ENCODE data around the gene NR1H3.

The NR1H3 gene

GRCh38 chr11:47269829-47270305 lies 12.1 kb downstream of the NR1H3 start, which contains the start of gene MADD:
MADD (plus strand) TSS chr11:47270133.
- peak; percentile 77 for DNase-seq (ENCODE audit: low spot score)

DNA sequence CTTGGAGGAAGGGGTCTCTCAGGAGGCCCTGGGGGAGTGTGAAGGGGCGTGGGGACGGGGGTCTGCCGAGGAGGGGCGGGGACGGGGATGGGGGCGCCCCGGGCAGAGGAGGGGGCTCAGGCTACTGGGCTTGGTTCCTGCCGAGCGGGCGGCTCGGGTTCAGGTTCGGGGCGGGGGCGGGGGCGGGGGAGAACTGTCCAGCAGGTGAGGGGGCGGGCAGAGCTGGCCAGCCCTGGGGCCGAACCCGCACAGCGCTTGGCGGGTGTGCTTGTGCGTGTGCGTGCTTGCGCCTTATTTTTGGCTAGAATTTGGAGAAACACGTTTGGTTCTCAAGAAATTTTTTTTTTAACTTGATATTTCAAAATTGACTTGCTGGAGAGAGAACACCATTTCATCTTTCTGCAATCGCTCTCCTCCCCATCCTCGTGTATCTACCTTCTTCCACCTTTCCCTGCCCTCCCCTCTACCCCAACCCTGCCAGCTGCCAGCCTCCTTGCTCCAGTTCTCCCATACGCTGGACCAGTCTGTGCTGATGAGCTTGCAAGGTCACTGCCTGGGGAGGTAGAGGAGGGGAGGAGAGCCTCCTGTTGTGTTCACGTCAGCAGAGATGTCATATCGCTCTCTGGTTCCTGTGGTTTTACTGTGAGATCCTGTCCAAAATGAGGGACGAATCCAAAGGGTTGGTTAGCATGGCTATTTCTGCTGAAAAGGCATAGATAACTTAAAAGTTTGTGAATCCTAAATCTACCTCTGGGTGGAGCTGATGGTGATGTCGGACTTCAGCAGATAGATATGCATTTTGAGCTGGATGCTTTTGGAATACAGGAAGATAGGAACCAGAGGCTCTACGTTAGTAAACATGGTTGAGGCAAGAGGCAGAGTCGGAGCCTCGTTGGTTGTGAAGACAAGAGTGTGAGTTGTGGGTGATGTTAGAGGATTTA lies 12.8 kb downstream of the NR1H3 start:
- DNase-seq (ENCODE audit: low spot score): peak; percentile 24

DNA sequence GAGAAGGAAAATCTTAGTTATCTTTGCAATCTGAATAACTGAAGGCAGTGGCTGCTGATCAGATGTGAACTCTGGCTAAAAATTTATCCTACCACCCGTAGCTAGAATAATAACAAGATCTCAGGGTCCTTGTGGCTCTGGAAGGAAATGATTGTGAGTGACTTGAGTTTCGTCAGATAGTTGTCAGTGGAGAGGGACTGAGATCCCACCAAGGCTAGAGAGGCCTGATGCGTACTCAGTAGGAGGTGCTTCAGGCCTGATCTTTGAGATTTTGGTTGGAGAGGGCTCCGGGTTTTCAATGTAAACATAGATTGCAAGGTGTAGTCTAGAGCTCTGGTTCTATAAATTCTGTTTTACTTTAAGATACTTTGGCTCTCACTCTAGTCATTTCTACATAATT lies 13.5 kb downstream of the NR1H3 start:
- DNase-seq (ENCODE audit: low spot score): no peak

DNA sequence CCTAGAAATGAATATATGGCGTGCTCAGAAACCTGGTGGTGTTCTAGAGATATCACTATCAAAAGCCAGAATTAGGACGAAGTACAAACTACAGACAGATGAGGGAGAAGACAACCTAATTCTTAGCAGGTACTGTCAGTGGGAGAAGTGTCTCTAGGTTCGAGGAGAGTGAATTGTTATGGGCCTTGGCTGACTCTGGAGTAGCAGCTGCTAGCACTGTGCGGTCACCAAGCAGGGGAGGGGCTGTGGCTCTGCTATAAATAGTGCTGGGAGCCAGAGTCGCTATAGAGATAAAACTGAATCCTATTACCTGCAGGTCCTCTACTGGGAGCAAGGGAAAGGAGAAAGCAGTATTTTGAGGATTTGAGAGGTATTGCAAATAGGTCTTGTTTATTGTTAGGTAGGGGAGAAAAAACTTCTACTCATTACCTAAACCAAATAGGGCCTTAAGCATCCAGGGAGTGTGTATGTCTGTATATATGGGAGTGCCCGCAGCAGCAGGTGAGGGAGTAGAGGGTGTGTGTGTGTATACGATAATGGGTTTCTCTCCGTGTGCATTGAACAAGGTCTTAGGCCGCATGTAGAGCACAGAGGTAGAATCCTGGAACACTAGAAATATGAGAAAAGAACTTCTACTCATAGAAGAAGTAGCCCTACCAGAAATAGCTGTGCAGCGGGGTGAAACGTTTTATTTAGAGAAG lies 14.3 kb downstream of the NR1H3 start:
- DNase-seq (ENCODE audit: low spot score): no peak

GRCh38 chr11:47272706-47273105 lies 14.9 kb downstream of the NR1H3 start:
- DNase-seq (ENCODE audit: low spot score): no peak

GRCh38 chr11:47274495-47275235 lies 16.9 kb downstream of the NR1H3 start:
- no peak for DNase-seq (ENCODE audit: low spot score)

DNA sequence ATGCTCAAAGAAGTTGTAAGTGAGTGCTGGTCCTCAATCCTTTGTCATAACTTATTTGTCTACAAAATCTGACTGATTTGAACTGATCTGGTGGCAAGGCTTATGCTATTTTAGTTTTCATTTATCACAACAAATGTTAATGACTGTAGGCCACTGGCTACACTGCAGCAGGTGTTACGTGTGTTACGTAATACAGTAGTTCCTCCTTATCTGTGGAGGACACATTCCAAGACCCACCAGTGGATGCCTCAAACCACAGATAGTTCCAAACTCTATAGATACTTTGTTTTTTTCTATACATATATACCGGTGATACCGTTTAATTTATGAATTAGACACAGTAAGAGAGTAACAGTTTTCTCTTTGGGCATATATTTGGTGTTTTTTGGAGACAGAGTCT lies 19.1 kb downstream of the NR1H3 start:
- no peak for DNase-seq (ENCODE audit: low spot score)

DNA sequence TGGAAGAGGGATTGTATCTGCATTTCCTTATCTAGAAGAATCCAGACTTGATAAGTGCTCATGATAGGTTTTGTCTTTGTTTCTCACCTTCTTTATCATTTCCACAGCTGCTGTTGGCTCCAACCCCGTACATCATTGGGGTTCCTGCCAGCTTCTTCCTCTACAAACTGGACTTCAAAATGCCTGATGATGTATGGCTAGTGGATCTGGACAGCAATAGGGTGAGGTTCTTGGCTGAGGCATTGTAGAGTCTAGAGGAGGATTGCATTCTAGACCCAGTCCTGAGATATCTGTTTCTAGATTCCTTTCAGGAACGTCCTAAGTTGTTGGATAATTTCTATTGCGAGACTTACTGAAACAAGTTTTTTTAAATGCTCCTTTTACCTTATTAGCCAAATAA lies 20.3 kb downstream of the NR1H3 start:
- DNase-seq (ENCODE audit: low spot score): no peak

GRCh38 chr11:47278769-47279168 lies 21.0 kb downstream of the NR1H3 start:
- no peak for DNase-seq (ENCODE audit: low spot score)

DNA sequence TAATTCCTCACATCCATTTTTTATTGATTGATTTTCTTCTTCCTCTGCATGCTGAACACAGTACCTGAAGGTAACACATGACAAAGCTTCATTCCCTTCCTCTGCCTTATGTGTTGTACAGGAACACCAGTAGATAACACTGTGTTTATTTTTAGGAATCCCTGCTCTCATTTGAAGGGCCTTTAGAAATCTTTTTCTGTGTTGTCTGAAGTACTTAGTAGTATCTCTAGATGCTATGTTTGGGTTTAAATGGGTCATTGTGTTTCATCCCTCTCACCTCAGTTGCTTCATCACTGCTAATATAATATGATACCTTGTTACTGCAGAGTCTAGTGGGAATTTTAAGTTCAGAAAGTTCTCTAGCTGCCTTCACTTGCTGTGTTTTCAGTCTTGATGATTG lies 22.3 kb downstream of the NR1H3 start:
- no peak for DNase-seq (ENCODE audit: low spot score)

DNA sequence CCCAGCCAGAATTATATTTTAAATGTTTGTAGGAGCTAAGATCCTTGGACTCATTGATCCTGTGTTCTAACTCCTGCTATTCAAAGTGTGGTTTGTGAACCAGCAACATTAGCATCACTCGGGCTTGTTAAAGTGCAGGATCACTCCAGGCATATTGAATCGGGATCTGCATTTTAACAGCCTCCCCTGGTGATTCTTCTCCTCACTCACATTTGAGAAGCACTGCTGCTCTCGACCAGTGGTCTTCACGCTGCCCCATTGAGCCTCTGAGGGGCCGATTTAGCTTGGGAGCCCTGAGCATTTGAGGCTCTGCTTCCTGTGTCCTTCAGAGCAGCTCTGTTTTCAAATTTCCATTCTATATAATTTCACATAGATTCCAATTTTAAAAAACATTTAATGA lies 23.1 kb downstream of the NR1H3 start:
- no peak for DNase-seq (ENCODE audit: low spot score)

DNA sequence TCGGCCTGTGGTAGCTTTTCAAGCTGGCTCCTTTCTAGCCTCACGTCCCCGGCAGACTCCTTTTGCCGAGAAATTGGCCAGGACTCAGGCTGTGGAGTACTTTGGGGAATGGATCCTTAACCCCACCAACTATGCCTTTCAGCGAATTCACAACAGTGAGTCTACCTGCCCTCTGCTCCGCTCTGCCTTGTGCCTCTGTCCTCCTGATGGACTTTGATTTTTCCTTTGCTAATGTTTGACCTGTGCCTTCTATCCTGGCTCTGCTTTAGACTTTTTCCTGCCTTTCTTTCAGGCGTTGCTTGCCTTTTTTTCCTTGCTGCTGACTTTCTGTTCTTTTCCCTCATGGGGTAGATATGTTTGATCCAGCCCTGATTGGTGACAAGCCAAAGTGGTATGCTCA lies 24.7 kb downstream of the NR1H3 start:
- DNase-seq (ENCODE audit: low spot score): no peak

- DNase-seq (ENCODE audit: low spot score): no peak
Measured at GRCh38 chr11:47284151-47284550, 26.4 kb downstream of the NR1H3 start.

DNA sequence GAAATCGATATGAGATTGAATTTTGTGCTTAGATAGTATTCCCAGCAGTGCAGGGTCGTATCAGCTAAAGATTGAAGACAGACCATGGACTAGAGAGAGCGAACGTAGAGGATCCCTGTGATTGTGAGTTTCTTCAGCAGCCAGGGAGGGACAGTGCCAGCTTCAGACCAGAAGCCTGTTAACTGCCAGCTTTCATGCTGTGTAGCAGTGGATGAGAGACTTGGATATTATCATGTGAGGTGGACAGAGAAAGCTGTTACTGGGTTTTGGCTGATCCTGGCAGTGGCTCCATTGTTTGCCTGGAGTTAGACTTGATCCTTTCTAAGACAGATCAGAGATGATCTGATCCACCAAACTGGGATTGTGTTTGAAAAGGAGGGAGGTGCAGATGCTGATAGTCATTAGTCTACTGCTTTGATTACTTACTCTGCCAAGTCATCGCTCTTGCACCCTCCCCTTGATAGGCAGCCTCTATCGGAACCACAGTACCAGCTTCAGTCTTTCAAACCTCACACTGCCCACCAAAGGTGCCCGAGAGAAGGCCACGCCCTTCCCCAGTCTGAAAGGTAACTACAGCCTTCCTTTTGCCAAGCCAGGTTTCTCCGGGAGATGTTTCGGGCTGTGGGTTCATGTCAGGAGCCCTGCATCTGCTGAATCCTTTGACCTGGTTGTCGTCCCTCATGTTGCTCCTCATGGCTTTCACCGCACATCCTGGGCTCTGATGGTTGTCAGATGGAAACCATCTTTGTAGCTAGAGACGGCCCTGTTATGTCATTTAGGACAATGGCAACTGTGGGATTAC lies 28.4 kb downstream of the NR1H3 start:
- no peak for DNase-seq (ENCODE audit: low spot score)

DNA sequence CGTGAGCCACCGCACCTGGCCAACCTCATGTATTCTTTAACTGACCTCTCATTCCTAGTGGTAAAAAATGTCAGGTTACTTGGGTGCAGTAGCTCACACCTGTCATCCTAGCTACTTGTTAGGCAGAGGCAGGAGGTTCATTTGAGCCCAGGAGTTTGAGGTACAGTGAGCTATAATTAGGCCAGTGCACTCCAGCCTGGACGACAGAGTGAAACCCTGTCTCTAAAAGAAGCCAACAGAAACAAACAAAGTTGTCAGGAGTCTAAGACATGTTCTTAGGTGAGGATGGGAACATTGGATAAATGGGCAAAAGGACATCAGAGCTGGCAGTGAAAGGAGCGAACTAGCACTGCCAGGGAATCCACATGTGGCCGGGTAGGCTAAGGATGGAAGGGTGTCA lies 30.3 kb downstream of the NR1H3 start:
- DNase-seq (ENCODE audit: low spot score): no peak

GRCh38 chr11:47289856-47290255 lies 32.1 kb downstream of the NR1H3 start:
- no peak for DNase-seq (ENCODE audit: low spot score)

DNA sequence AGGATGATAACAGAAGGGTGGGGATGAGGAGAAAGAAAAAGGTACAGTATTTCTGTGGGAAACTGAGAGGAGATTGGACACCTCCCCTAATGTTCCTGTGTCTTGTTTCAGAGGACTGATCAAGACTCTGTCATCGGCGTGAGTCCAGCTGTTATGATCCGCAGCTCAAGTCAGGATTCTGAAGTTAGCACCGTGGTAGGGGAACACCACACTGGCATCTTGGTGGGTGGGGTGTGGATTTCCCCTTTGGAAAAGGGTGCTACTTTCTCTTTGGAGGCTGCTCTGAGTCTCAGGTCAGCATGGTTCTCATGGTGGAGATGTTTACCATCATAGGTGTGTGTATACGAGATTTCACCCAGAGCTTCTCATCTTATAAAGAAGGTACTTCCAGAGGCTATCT lies 37.6 kb downstream of the NR1H3 start:
- DNase-seq (ENCODE audit: low spot score): no peak

DNA sequence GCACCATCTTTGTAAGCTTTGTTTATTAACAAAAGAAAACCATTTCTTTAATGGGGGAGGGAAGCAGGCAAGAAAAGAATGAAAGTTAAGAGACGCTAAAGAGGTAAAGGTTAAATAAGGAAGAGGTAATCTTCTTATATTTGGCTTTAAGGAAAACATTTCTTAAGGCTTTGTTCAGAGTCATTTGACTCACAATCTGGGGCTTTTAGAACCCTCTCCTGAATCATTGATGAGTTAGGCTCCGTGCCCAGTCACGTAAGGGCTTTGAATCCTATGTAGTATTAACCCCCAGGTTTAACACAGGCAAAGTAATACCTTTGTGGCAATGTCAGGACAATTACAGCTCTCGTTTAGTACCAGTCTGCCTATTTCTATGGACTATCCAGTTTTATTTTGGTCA lies 38.2 kb downstream of the NR1H3 start:
- peak; percentile 56 for DNase-seq (ENCODE audit: low spot score)

- DNase-seq (ENCODE audit: low spot score): no peak
Measured at GRCh38 chr11:47299078-47299477, 41.3 kb downstream of the NR1H3 start.

GRCh38 chr11:47302853-47303252 lies 45.1 kb downstream of the NR1H3 start:
- no peak for DNase-seq (ENCODE audit: low spot score)

DNA sequence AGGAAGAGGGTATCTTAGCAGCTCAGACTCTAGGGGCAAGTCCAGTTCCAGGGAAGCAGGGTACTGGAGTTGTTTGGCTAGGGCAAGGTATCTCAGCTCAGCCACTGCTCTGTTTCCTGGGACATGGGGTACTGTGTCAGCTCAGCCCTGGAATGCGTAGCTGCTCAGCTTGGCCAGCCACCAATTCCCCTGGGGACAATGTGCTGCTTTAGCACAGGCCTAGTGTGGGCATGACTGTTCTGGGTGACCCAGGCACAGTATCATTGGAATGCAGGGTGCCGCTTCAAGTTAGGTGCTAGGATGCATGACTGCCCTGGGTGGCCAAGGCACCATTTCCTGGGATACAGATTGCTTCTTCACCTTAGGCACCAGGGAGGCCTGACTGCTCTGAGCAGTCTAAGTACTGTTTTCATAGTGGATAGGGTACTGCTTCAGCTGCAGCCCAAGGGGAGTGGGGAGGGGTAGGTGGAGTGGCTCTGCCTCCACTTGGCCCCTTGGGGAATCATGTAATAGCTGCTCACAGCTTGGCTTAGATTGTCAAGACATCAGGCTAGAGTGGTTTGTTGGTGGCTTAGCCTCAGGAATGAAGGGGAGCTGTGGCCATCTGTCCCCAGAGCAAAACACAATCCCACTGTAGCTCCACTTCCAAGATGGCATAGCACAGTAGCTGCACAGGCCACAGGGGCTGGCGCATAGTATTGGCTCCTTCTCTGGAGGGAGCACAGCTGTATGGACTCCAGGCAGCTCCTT lies 48.1 kb downstream of the NR1H3 start:
- DNase-seq (ENCODE audit: low spot score): peak; percentile 76

Data from kidney tubule cell (primary cell).